HT1080 (cell line): ENCODE measurements around the gene SNX19. TPM values are rescaled to one million over a fixed set of nuclear protein-coding genes. Genes with fewer than 3 reads are reported as not detected.

Experiments used
- DNase-seq: peaks from one replicate; pipeline ENCODE4 v3.0.0-alpha.2; 2015; ENCODE audit warnings: low read depth
- total RNA-seq: library from RNA; depleted of rRNA; stranded (reverse); fragments of >200 nt; shearing (Covaris generic); gene quantifications from 2 replicates; pipeline ENCODE4 v1.2.3, GENCODE V29; 2014

SNX19 gene
- total RNA-seq, 1 experiment from 2014 or later = 53.5 TPM

DNA sequence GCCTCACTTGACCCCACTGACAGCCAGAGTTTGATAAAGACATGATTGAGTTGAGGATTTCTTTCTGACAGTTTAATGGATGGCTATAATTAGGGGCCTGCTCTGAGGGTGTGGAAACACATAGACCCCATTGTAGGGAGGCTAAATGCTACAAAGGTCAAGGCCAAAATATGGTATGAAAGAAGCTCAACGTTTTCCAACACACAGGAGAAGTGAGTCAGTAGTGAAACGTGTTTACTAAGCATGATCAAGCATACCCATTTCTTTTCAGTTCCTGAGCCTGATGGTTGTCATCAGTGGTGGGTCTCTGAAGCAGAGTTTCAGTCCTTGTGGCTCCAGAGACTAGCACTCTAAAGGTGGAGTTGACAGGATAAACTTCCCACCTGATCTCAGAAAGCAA lies 69.7 kb downstream of the SNX19 start:
- peak; percentile 36 for DNase-seq

DNA sequence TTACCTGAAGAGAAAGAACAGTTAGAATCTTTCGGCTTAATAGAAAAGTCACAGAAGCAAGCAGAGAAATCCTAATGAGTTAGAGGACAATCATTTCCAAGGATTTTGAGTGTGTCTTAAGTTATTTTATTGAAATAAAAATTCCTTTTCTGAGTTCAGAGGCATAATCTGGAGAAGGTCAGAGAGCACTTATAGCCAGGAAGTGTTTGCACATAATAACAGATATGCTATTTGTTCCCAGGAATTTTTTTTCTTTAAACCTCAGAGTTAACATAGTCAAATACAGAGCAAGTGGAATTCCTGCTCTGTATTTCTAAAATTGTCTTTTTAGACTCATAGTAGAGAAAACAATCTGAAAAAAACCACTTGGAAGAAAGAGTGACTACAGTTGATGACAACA lies 74.3 kb downstream of the SNX19 start:
- no peak for DNase-seq

DNA sequence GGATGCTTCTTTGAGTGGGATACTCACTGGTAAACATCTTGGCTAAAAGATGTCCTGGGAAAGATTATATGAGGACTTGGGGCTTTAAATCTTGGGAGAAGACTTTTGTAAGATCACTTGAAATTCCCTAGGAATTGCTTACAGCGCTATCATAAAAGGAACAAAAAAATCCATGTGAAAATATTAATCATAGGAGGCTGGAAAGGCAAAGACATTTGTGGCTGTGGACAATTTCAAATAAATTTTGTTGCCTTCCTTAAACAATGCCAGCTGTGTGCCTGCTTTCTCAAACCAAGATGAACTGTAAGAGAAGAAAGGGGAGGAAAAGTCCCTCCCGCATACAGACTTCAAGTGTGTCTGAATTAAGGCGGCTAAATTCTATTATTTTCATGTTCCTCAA lies 75.6 kb downstream of the SNX19 start:
- DNase-seq = no peak

DNA sequence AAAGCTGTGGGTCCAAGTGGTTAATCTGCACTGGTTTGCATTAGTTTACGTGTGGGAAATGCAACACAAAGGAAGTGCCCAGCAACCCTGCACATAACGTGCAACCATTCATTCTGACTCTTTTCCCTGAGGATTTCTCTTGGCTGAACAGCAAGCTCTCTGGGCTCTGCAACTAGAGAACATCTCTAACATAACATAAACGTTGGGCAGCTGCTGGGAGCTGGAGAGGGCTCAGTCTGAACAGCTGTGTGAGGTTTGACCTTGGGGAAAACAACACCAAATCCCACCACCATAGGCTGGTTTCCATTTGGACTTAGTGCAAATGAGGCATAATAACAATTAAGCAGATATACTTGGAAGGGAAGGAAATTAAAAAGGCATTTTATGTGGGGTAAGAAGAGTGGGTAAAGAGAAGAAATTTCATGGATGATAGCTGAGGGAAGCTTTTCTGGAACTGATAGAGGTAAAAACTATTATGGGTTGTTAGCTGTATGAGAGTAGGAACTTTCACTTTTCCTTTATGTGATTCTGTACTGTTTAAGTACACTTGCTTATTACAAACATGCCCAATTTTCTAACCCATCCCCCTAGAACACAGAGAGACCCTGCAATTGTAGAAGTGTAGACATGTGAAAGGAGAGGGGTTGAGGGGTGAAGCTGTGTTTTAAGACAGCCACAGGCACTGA lies 76.2 kb downstream of the SNX19 start:
- DNase-seq = no peak

DNA sequence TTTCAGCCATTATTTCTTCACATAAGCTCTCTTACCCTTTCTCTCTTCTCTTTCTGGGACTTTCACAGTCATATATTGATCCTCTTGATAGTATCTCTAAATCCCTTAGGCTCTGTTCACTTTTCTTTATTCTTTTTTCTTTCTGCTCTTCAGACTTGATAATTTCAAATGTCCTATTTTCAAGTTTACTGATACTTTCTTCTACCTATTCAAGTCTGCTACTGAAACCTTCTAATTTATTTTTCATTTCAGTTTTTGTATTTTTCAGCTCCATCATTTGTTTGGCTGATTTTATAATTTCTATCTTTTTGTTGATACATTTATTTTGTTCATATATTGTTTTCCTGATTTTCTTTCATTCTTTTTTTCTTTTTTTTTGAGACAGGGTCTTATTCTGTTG lies 79.1 kb downstream of the SNX19 start:
- no peak for DNase-seq

DNA sequence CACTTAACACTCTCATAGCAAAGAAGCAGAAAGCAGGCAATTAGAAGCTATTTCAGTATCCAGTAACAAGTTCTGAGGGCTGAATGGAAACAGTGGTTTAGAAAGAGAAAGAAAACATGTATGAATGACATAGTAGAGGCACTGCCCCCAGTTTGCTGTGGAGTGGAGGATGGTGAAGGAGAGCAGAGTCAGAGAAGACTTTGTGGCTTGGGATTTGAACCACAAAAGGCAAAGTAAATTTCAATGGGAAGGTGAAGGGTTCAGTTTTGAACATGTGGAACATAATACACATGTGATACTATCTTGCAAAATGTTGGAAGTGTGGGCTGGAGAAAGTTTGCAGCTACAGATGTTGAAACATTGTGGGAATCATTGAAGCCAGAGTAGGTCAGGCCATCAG lies 81.4 kb downstream of the SNX19 start:
- no peak for DNase-seq

DNA sequence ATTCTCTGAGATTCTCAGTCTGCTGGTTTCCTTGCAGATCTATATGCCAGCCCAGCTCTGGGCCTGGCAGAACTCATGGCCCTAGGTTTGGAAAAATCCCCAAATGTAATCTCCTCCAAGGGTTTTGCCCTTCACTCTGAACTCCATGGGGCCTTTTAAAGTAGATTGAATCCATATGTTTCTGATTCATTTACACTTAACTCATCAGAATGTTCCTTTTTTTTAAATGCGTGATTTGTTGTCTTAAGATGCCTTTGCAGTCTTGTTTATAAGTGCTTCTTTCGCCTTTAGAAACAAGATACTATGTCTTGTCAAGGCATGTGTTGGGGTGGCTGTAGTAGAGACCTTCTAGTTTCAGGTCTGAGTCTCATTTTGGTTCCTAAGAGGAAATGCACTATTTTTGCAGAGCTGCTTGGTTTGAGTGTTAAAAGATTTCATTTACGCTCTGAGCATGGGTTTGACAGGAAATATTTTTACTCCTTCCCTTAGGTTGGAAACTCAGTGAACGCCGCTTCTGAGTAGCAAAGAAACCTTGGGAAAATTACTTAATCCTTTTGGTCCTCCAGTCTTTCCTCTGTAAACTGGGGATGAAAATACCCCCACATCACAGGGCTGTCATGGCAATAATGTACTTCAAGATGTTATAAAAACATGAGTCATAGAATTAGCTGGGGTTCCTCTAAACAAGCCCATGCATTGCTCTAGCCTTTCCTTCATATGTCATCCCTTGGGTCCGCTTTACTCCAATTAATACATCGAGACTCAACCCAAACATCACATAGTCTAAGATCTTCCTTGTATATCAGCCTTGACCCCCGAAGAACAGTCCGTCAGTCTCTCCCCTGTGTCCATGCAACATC lies 83.5 kb downstream of the SNX19 start:
- DNase-seq = no peak

DNA sequence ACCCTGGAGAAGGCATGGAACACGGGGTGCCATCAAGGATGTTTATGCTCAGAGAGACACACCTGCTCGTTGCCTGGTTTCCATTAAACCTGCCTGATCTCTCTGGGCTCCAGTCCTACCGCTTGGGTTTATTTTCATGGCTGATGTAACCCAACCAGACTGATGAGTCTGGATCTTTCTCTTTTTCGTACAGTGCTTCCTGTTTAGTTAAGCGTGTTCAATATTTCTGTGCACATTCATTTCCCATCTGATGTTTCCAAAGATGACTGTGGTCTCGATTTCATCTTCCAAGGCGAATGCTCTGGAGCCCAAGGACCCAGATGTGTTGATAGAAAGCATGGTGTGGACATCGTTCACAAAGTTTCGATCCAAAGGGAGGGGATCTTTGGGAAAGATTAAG lies 84.3 kb downstream of the SNX19 start:
- DNase-seq = no peak

DNA sequence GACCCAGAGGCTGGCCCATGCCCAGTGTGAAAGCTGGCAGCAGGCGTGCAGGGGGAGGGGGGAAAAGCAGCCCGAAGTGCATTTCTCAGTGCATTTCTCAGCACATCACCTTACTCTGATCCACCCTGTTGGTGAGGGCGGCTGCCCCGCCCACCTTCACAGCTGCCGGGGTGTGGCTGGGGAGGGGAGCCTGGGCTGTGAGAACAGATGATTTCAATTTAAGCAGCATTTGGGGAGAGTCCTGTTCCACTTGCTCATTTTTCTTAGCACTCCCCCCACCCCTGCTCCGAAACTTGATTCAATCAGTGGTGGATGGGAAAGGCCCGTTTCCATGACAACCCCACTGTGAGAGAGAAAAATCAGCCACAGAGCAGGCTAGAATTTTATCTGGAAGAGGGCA lies 84.8 kb downstream of the SNX19 start:
- no peak for DNase-seq

DNA sequence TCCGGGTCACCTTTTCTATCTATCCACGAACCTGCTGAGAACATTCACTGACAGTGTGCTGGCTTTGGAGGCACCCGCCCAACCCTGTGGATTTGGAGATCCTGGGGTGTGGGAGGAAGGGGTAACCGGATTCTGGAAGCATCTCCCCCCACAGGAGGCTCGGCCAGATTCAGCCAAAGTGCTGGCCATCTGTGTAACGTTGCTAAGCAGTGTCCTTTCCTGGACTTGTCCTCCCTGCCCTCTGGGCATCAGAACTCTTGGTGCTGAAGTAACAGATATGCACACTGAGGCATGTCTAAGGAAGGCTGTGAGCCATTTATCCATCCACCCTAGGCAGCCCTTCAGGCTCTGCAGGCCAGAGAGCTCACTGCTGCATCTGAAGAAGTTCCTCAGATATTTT lies 85.7 kb downstream of the SNX19 start:
- DNase-seq = no peak

DNA sequence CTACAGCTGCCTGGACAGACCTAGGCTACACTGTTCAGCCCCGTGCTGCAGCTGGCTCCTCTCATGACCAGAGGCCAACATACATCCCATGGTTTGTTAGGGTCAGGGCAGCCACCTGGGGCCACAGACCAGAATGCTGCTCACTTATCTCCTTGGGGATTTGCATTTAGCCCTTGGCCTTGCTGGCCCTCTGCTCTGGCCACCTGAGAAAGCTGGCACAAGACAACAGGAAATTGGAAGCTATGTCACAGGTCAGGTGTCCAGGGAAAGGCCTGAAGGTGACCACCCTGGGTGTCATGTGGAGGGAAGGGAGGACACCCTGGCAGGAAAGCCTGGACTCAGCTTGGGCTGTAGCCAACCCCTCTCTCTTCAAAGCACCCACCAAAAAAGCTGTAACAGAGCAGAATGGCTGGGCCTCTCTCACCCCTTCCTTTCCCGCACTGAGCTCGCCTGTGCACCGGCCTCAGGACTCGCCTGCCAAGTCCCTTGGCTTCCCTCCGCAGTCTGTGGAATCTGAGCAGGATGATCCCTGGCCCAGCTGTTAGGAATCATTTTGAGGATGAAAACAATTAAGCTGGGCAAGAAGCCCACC lies 86.3 kb downstream of the SNX19 start:
- no peak for DNase-seq

DNA sequence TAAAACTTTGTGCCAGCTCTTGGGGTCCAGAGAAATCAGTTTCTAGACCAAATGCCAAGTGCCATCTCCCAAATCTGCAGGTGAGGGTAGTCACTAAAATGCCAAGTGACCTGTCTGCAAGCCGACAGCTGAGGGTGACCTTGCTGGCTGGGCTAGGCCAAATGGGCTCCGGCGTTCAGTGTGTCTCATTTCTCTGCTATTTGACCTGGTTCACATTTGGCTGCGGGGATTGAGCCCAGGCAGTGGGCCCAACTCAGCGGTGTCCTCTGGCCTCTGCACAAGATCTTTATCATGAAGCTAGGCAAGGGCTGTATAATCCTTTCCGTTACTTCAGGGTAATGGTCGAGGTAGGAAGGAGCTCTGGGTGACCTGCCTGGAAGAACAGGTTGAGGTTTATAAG lies 87.5 kb downstream of the SNX19 start:
- DNase-seq = no peak

DNA sequence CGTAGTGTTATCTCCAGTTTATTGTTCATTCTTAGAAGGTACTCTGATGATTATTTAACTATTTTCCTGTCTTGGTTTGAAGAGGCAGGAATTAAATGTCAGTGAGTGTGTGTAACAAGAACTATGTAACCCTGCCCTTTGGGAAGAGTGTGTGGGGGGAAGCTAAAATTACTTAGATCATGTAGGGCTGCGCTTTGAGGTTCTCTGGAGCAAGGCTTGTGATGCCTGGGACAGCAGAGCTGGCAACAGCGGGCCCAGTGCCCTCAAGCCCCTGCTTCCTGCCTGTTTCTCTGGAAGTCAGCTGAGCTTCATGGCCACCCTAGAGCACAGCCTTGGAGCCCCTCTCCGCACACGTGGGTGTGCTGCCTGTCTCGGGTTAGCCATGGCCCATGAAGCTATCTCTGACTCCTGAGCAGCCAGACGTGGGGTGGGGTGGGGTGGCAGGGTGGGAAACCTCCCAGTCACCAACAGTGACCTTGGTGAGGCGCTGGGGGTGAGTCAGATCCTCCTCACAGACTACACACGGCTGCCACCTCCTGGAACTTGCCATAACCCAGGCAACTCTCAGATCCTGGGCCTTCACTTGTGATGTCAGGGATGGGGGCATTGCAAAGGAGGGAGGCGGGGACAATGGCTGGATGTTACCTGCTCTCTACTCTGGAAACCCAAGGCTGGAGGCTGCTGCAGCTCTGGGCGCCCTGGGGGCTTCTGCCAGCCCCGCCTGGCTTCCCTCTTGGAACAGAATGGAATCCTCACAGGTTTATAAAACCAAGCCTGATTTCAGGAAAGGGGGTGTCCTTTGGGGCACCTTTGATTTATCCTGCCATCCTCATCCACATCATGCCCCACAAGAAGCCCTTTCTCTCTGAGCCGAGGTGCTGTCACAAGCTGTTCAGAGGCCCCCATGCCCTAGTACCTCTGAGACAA lies 88.6 kb downstream of the SNX19 start:
- peak; percentile 76 for DNase-seq

DNA sequence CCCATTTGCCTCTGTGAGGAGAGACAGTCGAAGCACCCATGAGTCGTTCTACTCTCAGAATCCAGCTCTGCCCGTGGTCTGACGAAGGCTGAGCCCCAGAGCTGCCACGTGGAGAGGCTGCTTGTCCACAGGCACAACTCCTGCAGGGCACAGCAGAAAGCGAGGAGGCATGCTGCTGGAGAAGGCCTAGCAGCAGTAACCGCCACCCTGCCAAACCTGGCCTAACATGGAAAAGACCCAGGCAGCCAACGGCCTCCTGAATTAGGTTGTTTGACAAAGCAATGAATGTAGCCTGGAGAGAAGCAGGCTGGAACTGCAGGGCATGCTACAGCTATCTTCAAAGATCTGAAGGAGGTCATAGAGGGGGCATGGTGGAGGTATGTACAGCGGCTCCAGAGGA lies 89.7 kb downstream of the SNX19 start:
- DNase-seq = no peak

DNA sequence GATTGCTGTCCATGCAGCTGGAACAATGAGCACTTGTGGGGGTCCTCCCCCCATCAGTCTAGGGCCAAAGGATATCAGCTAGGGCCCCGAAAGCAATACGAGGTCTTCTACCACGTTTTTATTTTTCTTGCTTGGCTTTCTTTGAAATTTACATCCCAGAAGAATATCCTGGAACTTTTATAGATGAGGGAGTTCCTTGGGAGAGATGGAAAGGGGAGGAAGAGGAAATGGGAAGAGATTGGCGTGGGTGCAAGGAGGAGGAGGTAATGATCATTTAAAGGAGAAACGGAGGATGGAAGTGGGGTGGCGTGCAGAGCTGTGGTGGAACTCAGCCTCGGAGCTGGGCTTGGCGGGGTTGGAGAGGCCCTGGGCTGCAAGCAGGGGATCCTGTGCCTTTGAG lies 90.3 kb downstream of the SNX19 start:
- no peak for DNase-seq

DNA sequence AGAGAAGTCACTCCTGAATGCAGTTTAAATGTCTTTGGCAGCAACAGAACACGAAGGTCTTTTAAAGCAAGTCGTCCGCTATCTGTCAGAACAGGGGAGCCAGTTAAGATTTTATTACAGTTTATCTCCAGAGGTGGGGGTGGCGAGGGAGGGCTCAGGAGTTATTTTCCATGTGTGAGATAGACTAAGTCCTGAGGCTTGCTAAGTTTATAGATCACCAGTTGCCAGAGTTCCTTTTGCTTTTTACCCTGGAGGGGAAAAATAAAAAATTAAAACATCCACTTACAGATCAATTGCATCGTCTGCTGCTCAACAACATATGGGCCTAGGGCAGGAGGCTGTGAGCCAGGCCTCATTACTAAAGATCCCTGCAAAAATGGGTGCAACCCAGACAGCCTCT lies 90.7 kb downstream of the SNX19 start:
- DNase-seq = no peak
